Testis (tissue), 2 donors: ENCODE measurements around the gene ZBED3.
"Not testable (repeated sequence)": the region's sequence is repeated elsewhere in the genome, so short reads cannot be mapped to it uniquely, and the experiment has no call there.

Experiments used
- POLR2A ChIP-seq: fragments of 450-650 bp; IDR thresholded peaks from one replicate; pipeline ENCODE4 v1.6.1; 2017; ENCODE audit warnings: antibody characterized with exemption, mild to moderate bottlenecking, moderate library complexity
- TF ChIP-seq, protein P1 (sequence below), 3 experiments: fragments of 450-650 bp in 2 of 3; fragments of 200-600 bp in 1 of 3; sonication (generic) in 1 of 3; IDR thresholded peaks; one replicate each; pipeline ENCODE4 v1.5.1; 2016 to 2019; ENCODE audit warnings: antibody characterized with exemption in 3 of 3, mild to moderate bottlenecking in 2 of 3, moderate library complexity in 1 of 3

GRCh38 chr5:77080479-77080878, 6.6 kb downstream of the ZBED3 start:
- TF ChIP-seq POLR2A, result not testable (repeated sequence)
- TF ChIP-seq, protein P1, sequence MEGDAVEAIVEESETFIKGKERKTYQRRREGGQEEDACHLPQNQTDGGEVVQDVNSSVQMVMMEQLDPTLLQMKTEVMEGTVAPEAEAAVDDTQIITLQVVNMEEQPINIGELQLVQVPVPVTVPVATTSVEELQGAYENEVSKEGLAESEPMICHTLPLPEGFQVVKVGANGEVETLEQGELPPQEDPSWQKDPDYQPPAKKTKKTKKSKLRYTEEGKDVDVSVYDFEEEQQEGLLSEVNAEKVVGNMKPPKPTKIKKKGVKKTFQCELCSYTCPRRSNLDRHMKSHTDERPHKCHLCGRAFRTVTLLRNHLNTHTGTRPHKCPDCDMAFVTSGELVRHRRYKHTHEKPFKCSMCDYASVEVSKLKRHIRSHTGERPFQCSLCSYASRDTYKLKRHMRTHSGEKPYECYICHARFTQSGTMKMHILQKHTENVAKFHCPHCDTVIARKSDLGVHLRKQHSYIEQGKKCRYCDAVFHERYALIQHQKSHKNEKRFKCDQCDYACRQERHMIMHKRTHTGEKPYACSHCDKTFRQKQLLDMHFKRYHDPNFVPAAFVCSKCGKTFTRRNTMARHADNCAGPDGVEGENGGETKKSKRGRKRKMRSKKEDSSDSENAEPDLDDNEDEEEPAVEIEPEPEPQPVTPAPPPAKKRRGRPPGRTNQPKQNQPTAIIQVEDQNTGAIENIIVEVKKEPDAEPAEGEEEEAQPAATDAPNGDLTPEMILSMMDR (IDR thresholded peaks at IDR 0.05), result not testable (repeated sequence)
